ENCODE results near the gene CDYL2. TPM values are rescaled to one million over a fixed set of nuclear protein-coding genes. Genes with fewer than 3 reads are reported as not detected.

The CDYL2 gene
- polyA plus RNA-seq, 1 donor from 2014 or later, result 2.6 TPM

DNA sequence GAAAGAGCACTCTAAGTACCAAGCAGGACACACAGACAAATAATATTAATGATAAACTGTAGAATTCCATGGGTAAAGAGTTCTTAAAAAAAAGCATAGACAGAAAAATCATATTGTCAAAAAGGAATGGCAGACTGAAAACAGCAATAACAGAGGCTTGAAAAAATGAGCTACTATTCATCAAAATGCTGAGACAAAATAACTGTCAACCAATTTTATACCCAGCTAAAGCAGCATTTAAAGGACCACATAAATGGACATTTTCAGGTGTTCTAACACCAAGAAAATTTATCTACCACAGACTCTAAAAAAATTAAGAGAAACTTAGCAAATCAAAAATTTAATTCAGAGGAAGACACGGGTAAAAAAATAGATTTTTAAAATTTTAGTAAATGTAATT, 144.5 kb downstream of the CDYL2 start:
- Histone ChIP-seq H3K9me2 (ENCODE audit: insufficient read depth, low read length) (no peaks in the 10 kb centered on the region), H3F3A (ENCODE audit: insufficient read depth, low read length, poor library complexity, severe bottlenecking) (no peaks in the 10 kb centered on the region), H2AFZ (ENCODE audit: low read depth, low read length) (no peak overlapping the region), H3K27me3 (ENCODE audit: insufficient read depth, low read depth, low read length) (no peaks in the 10 kb centered on the region), H3K4me3 (ENCODE audit: low read length) (no peak overlapping the region), H3K4me2 (ENCODE audit: low read length) (no peak overlapping the region), H3K36me3 (ENCODE audit: insufficient read depth, low read length) (no peaks in the 10 kb centered on the region), H3K9me3 (ENCODE audit: low read length) (no peaks in the 10 kb centered on the region), H3K27ac (ENCODE audit: low read length) (no peak overlapping the region), H3K79me2 (replicated peaks; ENCODE audit: insufficient read depth, low read length) (no peaks in the 10 kb centered on the region), H4K20me1 (ENCODE audit: insufficient read depth) (no peaks in the 10 kb centered on the region), H3K9ac (ENCODE audit: low read length) (no peak overlapping the region)
- TF ChIP-seq RAD21 (conservative IDR thresholded peaks at IDR 0.05) (no peak), TAF1 (IDR thresholded peaks at IDR 0.05; ENCODE audit: low read depth) (no peak), EZH2 (IDR thresholded peaks at IDR 0.05; ENCODE audit: borderline replicate concordance, insufficient read depth, low read length, poor library complexity, severe bottlenecking) (no peak), POLR2AphosphoS5 (IDR thresholded peaks at IDR 0.05) (no peak), SMC3 (conservative IDR thresholded peaks at IDR 0.05; ENCODE audit: poor library complexity) (no peak), EP300 (conservative IDR thresholded peaks at IDR 0.05; ENCODE audit: poor library complexity, severe bottlenecking) (no peak), MXI1 (conservative IDR thresholded peaks at IDR 0.05; ENCODE audit: poor library complexity, severe bottlenecking) (no peak)
- TF ChIP-seq, protein P1, sequence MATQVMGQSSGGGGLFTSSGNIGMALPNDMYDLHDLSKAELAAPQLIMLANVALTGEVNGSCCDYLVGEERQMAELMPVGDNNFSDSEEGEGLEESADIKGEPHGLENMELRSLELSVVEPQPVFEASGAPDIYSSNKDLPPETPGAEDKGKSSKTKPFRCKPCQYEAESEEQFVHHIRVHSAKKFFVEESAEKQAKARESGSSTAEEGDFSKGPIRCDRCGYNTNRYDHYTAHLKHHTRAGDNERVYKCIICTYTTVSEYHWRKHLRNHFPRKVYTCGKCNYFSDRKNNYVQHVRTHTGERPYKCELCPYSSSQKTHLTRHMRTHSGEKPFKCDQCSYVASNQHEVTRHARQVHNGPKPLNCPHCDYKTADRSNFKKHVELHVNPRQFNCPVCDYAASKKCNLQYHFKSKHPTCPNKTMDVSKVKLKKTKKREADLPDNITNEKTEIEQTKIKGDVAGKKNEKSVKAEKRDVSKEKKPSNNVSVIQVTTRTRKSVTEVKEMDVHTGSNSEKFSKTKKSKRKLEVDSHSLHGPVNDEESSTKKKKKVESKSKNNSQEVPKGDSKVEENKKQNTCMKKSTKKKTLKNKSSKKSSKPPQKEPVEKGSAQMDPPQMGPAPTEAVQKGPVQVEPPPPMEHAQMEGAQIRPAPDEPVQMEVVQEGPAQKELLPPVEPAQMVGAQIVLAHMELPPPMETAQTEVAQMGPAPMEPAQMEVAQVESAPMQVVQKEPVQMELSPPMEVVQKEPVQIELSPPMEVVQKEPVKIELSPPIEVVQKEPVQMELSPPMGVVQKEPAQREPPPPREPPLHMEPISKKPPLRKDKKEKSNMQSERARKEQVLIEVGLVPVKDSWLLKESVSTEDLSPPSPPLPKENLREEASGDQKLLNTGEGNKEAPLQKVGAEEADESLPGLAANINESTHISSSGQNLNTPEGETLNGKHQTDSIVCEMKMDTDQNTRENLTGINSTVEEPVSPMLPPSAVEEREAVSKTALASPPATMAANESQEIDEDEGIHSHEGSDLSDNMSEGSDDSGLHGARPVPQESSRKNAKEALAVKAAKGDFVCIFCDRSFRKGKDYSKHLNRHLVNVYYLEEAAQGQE (IDR thresholded peaks at IDR 0.05; ENCODE audit: borderline replicate concordance), result no peak
- TF ChIP-seq, protein P2, sequence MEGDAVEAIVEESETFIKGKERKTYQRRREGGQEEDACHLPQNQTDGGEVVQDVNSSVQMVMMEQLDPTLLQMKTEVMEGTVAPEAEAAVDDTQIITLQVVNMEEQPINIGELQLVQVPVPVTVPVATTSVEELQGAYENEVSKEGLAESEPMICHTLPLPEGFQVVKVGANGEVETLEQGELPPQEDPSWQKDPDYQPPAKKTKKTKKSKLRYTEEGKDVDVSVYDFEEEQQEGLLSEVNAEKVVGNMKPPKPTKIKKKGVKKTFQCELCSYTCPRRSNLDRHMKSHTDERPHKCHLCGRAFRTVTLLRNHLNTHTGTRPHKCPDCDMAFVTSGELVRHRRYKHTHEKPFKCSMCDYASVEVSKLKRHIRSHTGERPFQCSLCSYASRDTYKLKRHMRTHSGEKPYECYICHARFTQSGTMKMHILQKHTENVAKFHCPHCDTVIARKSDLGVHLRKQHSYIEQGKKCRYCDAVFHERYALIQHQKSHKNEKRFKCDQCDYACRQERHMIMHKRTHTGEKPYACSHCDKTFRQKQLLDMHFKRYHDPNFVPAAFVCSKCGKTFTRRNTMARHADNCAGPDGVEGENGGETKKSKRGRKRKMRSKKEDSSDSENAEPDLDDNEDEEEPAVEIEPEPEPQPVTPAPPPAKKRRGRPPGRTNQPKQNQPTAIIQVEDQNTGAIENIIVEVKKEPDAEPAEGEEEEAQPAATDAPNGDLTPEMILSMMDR (IDR thresholded peaks at IDR 0.05; ENCODE audit: poor library complexity, severe bottlenecking), result no peak

DNA sequence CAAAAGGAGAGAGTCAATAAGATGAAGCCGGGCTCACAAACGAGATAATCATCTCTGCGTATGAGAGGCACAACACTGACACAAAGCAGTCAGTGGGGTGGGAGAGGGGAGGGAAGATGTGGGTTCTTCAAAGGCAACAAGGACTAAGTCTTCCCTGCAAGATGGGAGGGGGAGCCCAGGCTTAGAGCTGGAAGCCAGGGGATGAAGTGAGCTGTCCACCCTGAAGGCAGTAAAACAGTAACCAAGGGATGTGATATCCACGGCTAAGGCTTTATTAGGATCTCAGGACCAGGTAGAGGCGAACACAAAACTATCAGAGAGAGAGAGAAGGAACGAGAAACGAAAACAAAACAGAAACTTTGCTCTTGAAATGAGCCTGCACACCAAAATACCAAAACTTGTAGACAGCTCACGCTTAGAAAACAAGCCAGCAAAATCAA, 147.7 kb downstream of the CDYL2 start:
- no peaks in the 10 kb centered on the region for H4K20me1 ChIP-seq (ENCODE audit: insufficient read depth)

More for the DNA sequence above, 147.7 kb downstream of the CDYL2 start:
- H3K9me3 ChIP-seq (ENCODE audit: low read length), result no peaks in the 10 kb centered on the region
- H3K9me2 ChIP-seq (ENCODE audit: insufficient read depth, low read length), result no peaks in the 10 kb centered on the region
- H3K36me3 ChIP-seq (ENCODE audit: insufficient read depth, low read length), result no peaks in the 10 kb centered on the region
- H3K4me2 ChIP-seq (ENCODE audit: low read length), result no peak overlapping the region
- no peak overlapping the region for H3K9ac ChIP-seq (ENCODE audit: low read length)
- no peaks in the 10 kb centered on the region for H3K27me3 ChIP-seq (ENCODE audit: insufficient read depth, low read depth, low read length)
- TF ChIP-seq TAF1 (IDR thresholded peaks at IDR 0.05; ENCODE audit: low read depth) (no peak), SMC3 (conservative IDR thresholded peaks at IDR 0.05; ENCODE audit: poor library complexity) (no peak), RAD21 (conservative IDR thresholded peaks at IDR 0.05) (no peak), POLR2AphosphoS5 (IDR thresholded peaks at IDR 0.05) (no peak), EZH2 (IDR thresholded peaks at IDR 0.05; ENCODE audit: borderline replicate concordance, insufficient read depth, low read length, poor library complexity, severe bottlenecking) (no peak), MXI1 (conservative IDR thresholded peaks at IDR 0.05; ENCODE audit: poor library complexity, severe bottlenecking) (no peak), EP300 (conservative IDR thresholded peaks at IDR 0.05; ENCODE audit: poor library complexity, severe bottlenecking) (no peak)
- TF ChIP-seq, protein P1 (IDR thresholded peaks at IDR 0.05; ENCODE audit: borderline replicate concordance), result no peak
- TF ChIP-seq, protein P2 (IDR thresholded peaks at IDR 0.05; ENCODE audit: poor library complexity, severe bottlenecking), result no peak
- H3K4me3 ChIP-seq (ENCODE audit: low read length), result no peak overlapping the region
- no peak overlapping the region for H2AFZ ChIP-seq (ENCODE audit: low read depth, low read length)
- no peaks in the 10 kb centered on the region for H3F3A ChIP-seq (ENCODE audit: insufficient read depth, low read length, poor library complexity, severe bottlenecking)
- H3K79me2 ChIP-seq (replicated peaks; ENCODE audit: insufficient read depth, low read length), result no peaks in the 10 kb centered on the region
- H3K27ac ChIP-seq (ENCODE audit: low read length), result no peak overlapping the region
